ENCODE measurements around the gene C2orf78.
"Not testable (repeated sequence)": the region's sequence is repeated elsewhere in the genome, so short reads cannot be mapped to it uniquely, and the experiment has no call there.

C2orf78 gene

GRCh38 chr2:73783883-73784282 is at the start of gene C2orf78:
Gene C2orf78 (plus strand): TSS chr2:73784183. CDS start chr2:73784310, 127 bp downstream.
- in situ Hi-C loops (cut with HindIII; ENCODE audit: low sequenced_read_pairs), result not testable (repeated sequence)

- in situ Hi-C loops (cut with HindIII; ENCODE audit: low sequenced_read_pairs), result no loop called here
Observed at GRCh38 chr2:73736378-73736777, 47.6 kb upstream of the C2orf78 start.

GRCh38 chr2:73736855-73737779 is 46.9 kb upstream of the C2orf78 start, which contains the start of gene TPRKB:
Gene TPRKB (minus strand): TSS chr2:73737345. CDS start chr2:73734569, 2,776 bp downstream.
- in situ Hi-C loops (cut with HindIII; ENCODE audit: low sequenced_read_pairs), result no loop called here

- in situ Hi-C loops (cut with HindIII; ENCODE audit: low sequenced_read_pairs), result no loop called here
Observed at GRCh38 chr2:73739101-73739500, 44.9 kb upstream of the C2orf78 start.

GRCh38 chr2:73740767-73741166 is 43.2 kb upstream of the C2orf78 start:
- in situ Hi-C loops (cut with HindIII; ENCODE audit: low sequenced_read_pairs), result no loop called here

GRCh38 chr2:73746015-73746876 is 37.7 kb upstream of the C2orf78 start:
- in situ Hi-C loops (cut with HindIII; ENCODE audit: low sequenced_read_pairs), result no loop called here

GRCh38 chr2:73746877-73747208 is 37.1 kb upstream of the C2orf78 start:
- in situ Hi-C loops (cut with HindIII; ENCODE audit: low sequenced_read_pairs), result no loop called here

GRCh38 chr2:73749314-73749713 is 34.7 kb upstream of the C2orf78 start:
- in situ Hi-C loops (cut with HindIII; ENCODE audit: low sequenced_read_pairs), result no loop called here

- in situ Hi-C loops (cut with HindIII; ENCODE audit: low sequenced_read_pairs), result not testable (repeated sequence)
Observed at GRCh38 chr2:73754332-73754731, 29.7 kb upstream of the C2orf78 start.

GRCh38 chr2:73759285-73759764 is 24.7 kb upstream of the C2orf78 start:
- in situ Hi-C loops (cut with HindIII; ENCODE audit: low sequenced_read_pairs), result no loop called here

GRCh38 chr2:73759904-73760303 is 24.1 kb upstream of the C2orf78 start:
- in situ Hi-C loops (cut with HindIII; ENCODE audit: low sequenced_read_pairs), result no loop called here

- in situ Hi-C loops (cut with HindIII; ENCODE audit: low sequenced_read_pairs), result no loop called here
Observed at GRCh38 chr2:73762571-73762970, 21.4 kb upstream of the C2orf78 start.

GRCh38 chr2:73764945-73765344 is 19.0 kb upstream of the C2orf78 start:
- in situ Hi-C loops (cut with HindIII; ENCODE audit: low sequenced_read_pairs), result no loop called here

- in situ Hi-C loops (cut with HindIII; ENCODE audit: low sequenced_read_pairs), result no loop called here
Observed at GRCh38 chr2:73766349-73766748, 17.6 kb upstream of the C2orf78 start.

GRCh38 chr2:73766994-73767393 is 17.0 kb upstream of the C2orf78 start:
- in situ Hi-C loops (cut with HindIII; ENCODE audit: low sequenced_read_pairs), result no loop called here

GRCh38 chr2:73770725-73771124 is 13.3 kb upstream of the C2orf78 start:
- in situ Hi-C loops (cut with HindIII; ENCODE audit: low sequenced_read_pairs), result no loop called here

GRCh38 chr2:73772819-73773218 is 11.2 kb upstream of the C2orf78 start:
- in situ Hi-C loops (cut with HindIII; ENCODE audit: low sequenced_read_pairs), result no loop called here

GRCh38 chr2:73776381-73776780 is 7.6 kb upstream of the C2orf78 start:
- in situ Hi-C loops (cut with HindIII; ENCODE audit: low sequenced_read_pairs), result no loop called here

- in situ Hi-C loops (cut with HindIII; ENCODE audit: low sequenced_read_pairs), result no loop called here
Observed at GRCh38 chr2:73776869-73777519, 7.0 kb upstream of the C2orf78 start.

GRCh38 chr2:73778867-73779466 is 5.0 kb upstream of the C2orf78 start:
- in situ Hi-C loops (cut with HindIII; ENCODE audit: low sequenced_read_pairs), result not testable (repeated sequence)

All from endothelial cell of hepatic sinusoid (primary cell).